Loucy (cell line): ENCODE results near the gene INTS1.

ENCODE experiments used
- H2AFZ ChIP-seq: fragments of 200-600 bp; sonication (generic); 2 replicates; pipeline ENCODE4 v1.6.0; 2016; ENCODE audit warnings: antibody characterized with exemption, mild to moderate bottlenecking, low read length, moderate library complexity
- H3F3A ChIP-seq: fragments of 200-600 bp; 2 replicates; pipeline ENCODE4 v1.6.0; 2016; ENCODE audit warnings: antibody characterized with exemption, low read depth, mild to moderate bottlenecking
- H3K27me3 ChIP-seq: fragments of 200-600 bp; sonication (generic); 2 replicates; pipeline ENCODE4 v1.6.1; 2014; ENCODE audit warnings: low read length, mild to moderate bottlenecking; ENCODE audit not compliant: insufficient read depth, poor library complexity, severe bottlenecking
- H3K36me3 ChIP-seq: fragments of 200-600 bp; sonication (generic); 2 replicates; pipeline ENCODE4 v1.6.1; 2016; ENCODE audit warnings: low read length; ENCODE audit not compliant: insufficient read depth
- H3K4me1 ChIP-seq: fragments of 200-600 bp; sonication (generic); 2 replicates; pipeline ENCODE4 v1.5.1; 2014; ENCODE audit warnings: low read length, mild to moderate bottlenecking; ENCODE audit not compliant: insufficient read depth, poor library complexity, severe bottlenecking
- H3K4me2 ChIP-seq: fragments of 200-600 bp; sonication (generic); 2 replicates; pipeline ENCODE4 v1.6.0; 2014; ENCODE audit warnings: antibody characterized with exemption, low read length, low read depth, mild to moderate bottlenecking; ENCODE audit not compliant: poor library complexity, severe bottlenecking
- H3K4me3 ChIP-seq: fragments of 200-600 bp; sonication (generic); 2 replicates; pipeline ENCODE4 v1.5.1; 2014; ENCODE audit warnings: low read length, mild to moderate bottlenecking, mixed read lengths; ENCODE audit not compliant: poor library complexity, severe bottlenecking
- H3K79me2 ChIP-seq: fragments of 200-600 bp; sonication (generic); 2 replicates; pipeline ENCODE4 v1.6.1; 2014; ENCODE audit warnings: low read length; ENCODE audit not compliant: insufficient read depth
- H3K9ac ChIP-seq: fragments of 200-600 bp; sonication (generic); 2 replicates; pipeline ENCODE4 v1.6.0; 2014; ENCODE audit warnings: mild to moderate bottlenecking, low read depth, low read length, moderate library complexity; ENCODE audit not compliant: poor library complexity, severe bottlenecking
- H3K9me2 ChIP-seq: fragments of 200-600 bp; sonication (generic); replicated peaks from 2 replicates; pipeline ENCODE4 v1.6.1; 2016; ENCODE audit warnings: low read depth, low read length, mixed read lengths
- H3K9me3 ChIP-seq: fragments of 200-600 bp; sonication (generic); 2 replicates; pipeline ENCODE4 v1.6.1; 2014; ENCODE audit warnings: mild to moderate bottlenecking, antibody characterized with exemption, low read length, low read depth; ENCODE audit not compliant: insufficient read depth
- H4K20me1 ChIP-seq: fragments of 200-600 bp; sonication (generic); 2 replicates; pipeline ENCODE4 v1.6.0; 2014; ENCODE audit warnings: antibody characterized with exemption, low read length, mild to moderate bottlenecking; ENCODE audit not compliant: insufficient read depth, poor library complexity, severe bottlenecking
- EZH2phosphoT487 ChIP-seq: fragments of 200-600 bp; IDR thresholded peaks from 2 replicates; pipeline ENCODE4 v1.6.1; 2018; ENCODE audit warnings: antibody characterized with exemption, mild to moderate bottlenecking, moderate library complexity, borderline replicate concordance
- TF ChIP-seq, protein P1 (sequence below): fragments of 200-600 bp; sonication (generic); conservative IDR thresholded peaks from 2 replicates; pipeline ENCODE4 v1.5.1; 2014; ENCODE audit warnings: mild to moderate bottlenecking, antibody characterized with exemption, low read length

The INTS1 gene

DNA sequence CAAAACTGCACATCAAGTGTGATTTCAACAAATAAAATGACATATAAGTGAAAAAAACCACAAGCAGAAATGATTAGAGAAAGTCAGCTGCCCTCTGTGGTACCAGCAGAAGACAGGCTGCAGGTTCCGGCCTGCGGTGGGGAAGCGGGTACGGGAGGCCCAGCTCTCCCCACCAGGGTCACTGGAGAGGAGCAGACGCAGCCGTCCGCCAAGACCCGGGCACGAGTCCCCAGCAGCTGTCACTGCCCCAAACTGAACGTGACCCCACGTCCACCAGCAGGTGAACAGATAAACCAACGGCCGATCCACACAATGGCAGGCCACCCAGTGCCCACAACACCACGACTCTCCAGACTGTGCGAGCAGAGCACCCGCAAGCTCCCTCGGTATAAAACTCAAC lies 28.8 kb downstream of the INTS1 start:
- Histone ChIP-seq H3K27me3 (no peaks in the 10 kb centered on the region), H3K4me3 (no peak overlapping the region), H3K4me1 (no peaks in the 10 kb centered on the region), H3K9me2 (no peaks in the 10 kb centered on the region), H3K9me3 (no peaks in the 10 kb centered on the region), H3K79me2 (no peaks in the 10 kb centered on the region), H3F3A (no peaks in the 10 kb centered on the region), H3K36me3 (peaks cover 62% of the 10 kb centered on the region; the same call in 1 of the 2 replicates), H3K4me2 (no peak overlapping the region), H2AFZ (no peak overlapping the region), H3K9ac (no peak overlapping the region), H4K20me1 (no peaks in the 10 kb centered on the region)
- TF ChIP-seq EZH2phosphoT487: no peak
- TF ChIP-seq, protein P1, sequence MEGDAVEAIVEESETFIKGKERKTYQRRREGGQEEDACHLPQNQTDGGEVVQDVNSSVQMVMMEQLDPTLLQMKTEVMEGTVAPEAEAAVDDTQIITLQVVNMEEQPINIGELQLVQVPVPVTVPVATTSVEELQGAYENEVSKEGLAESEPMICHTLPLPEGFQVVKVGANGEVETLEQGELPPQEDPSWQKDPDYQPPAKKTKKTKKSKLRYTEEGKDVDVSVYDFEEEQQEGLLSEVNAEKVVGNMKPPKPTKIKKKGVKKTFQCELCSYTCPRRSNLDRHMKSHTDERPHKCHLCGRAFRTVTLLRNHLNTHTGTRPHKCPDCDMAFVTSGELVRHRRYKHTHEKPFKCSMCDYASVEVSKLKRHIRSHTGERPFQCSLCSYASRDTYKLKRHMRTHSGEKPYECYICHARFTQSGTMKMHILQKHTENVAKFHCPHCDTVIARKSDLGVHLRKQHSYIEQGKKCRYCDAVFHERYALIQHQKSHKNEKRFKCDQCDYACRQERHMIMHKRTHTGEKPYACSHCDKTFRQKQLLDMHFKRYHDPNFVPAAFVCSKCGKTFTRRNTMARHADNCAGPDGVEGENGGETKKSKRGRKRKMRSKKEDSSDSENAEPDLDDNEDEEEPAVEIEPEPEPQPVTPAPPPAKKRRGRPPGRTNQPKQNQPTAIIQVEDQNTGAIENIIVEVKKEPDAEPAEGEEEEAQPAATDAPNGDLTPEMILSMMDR: no peak

DNA sequence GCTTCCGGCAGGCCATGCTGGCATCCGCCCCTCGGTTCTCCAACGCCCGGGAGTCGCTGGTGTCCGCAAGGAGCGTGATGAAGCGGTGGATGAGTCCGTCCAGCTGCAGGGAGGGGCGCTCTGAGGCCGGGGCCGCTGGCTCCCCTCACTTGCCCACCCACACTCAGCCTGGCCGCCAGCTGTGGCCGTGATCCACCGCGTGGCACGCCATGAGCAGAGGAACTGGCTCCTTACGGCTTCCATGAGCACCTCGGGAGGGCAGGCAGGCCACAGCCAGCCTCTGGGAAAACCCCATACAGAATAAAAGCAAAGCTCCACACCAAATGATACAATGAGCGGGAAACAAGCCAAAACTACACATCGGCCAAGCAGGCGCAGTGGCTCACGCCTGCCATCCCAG lies 29.5 kb downstream of the INTS1 start:
- Histone ChIP-seq H2AFZ (no peak overlapping the region), H3K4me2 (no peak overlapping the region), H3K4me1 (no peaks in the 10 kb centered on the region), H3K36me3 (peaks cover 65% of the 10 kb centered on the region; the same call in 1 of the 2 replicates), H3F3A (no peaks in the 10 kb centered on the region), H3K27me3 (no peaks in the 10 kb centered on the region), H3K9me2 (no peaks in the 10 kb centered on the region), H3K9me3 (no peaks in the 10 kb centered on the region), H3K9ac (no peak overlapping the region), H4K20me1 (no peaks in the 10 kb centered on the region), H3K79me2 (no peaks in the 10 kb centered on the region), H3K4me3 (no peak overlapping the region)
- TF ChIP-seq, protein P1: no peak
- no peak for TF ChIP-seq EZH2phosphoT487

DNA sequence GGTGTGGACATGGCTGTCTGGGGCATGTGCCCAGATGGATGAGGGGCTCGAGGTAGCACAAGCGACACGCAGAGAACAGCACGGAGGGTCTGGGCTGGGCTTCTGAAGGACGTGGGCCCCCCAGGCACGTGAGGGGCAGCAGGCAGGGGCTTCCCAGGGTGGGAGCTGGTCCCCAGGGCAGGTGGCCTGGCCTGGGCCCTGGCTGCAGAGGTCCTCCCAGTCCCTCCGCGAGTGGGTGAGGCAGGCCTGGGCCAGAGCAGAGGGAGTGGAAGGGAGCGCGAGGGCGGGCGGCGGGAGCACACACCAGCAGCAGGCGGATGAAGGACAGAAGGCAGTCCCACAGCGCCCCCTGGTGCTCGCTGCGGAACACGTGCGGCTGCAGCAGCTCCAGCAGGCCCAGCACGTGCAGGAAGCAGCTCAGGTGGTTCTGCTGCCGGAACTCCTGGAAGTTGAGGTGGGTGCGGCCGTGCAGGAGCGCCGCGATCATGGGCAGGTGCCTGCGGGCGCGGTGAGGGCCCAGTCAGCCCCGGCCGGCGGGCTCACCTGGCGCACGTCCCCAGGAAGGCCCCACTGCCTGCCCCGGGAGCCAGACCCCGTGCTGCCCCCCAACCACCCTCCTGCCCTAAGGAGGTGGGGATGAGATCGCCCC lies 30.2 kb downstream of the INTS1 start:
- no peak for TF ChIP-seq EZH2phosphoT487
- TF ChIP-seq, protein P1: peak; percentile 77
- Histone ChIP-seq H3K79me2 (no peaks in the 10 kb centered on the region), H2AFZ (no peak overlapping the region), H3K27me3 (no peaks in the 10 kb centered on the region), H4K20me1 (no peaks in the 10 kb centered on the region), H3K4me3 (no peak overlapping the region), H3K4me1 (no peaks in the 10 kb centered on the region), H3F3A (no peaks in the 10 kb centered on the region), H3K9ac (no peak overlapping the region), H3K9me2 (no peaks in the 10 kb centered on the region), H3K9me3 (no peaks in the 10 kb centered on the region), H3K36me3 (peaks cover 66% of the 10 kb centered on the region; the same call in 1 of the 2 replicates), H3K4me2 (no peak overlapping the region)
